HepG2 (cell line): ENCODE data around the gene ARL4C. TPM values are rescaled to one million over a fixed set of nuclear protein-coding genes. Genes with fewer than 3 reads are reported as not detected.

Source experiments
- ARHGAP35 ChIP-seq: sonication (generic); formaldehyde crosslinking; IDR thresholded peaks from 2 replicates; pipeline ENCODE4 v1.9.0; 2022; ENCODE audit warnings: mild to moderate bottlenecking, inconsistent platforms, moderate library complexity, missing genetic modification reagents, borderline replicate concordance
- ATM ChIP-seq: fragments of 450-650 bp; IDR thresholded peaks from 2 replicates; pipeline ENCODE4 v1.7.1; 2017; ENCODE audit warnings: mild to moderate bottlenecking, borderline replicate concordance
- CC2D1A ChIP-seq: sonication (generic); formaldehyde crosslinking; IDR thresholded peaks from 2 replicates; pipeline ENCODE4 v1.8.1; 2023; ENCODE audit warnings: mild to moderate bottlenecking, missing genetic modification reagents
- GLI4 ChIP-seq: sonication (generic); formaldehyde crosslinking; IDR thresholded peaks from 2 replicates; pipeline ENCODE4 v1.5.1; 2020; ENCODE audit warnings: missing genetic modification reagents, mild to moderate bottlenecking, moderate library complexity, borderline replicate concordance
- IKZF4 ChIP-seq: sonication (generic); formaldehyde crosslinking; IDR thresholded peaks from 2 replicates; pipeline ENCODE4 v1.5.1; 2020; ENCODE audit warnings: borderline replicate concordance, mild to moderate bottlenecking, low read depth, missing genetic modification reagents; ENCODE audit errors: not compliant biosample characterization
- KMT2B ChIP-seq: IDR thresholded peaks from 2 replicates; pipeline ENCODE4 v1.6.1; 2016; ENCODE audit warnings: missing genetic modification reagents, missing compliant biosample characterization
- MXI1 ChIP-seq: IDR thresholded peaks from 3 replicates; pipeline ENCODE4 v1.6.1; 2012; ENCODE audit warnings: low read depth, low read length, inconsistent platforms, borderline replicate concordance
- NFE2L2 ChIP-seq: fragments of 150-350 bp; IDR thresholded peaks from 2 replicates; pipeline ENCODE4 v1.6.1; 2014; ENCODE audit warnings: low read length
- NFIB ChIP-seq: sonication (generic); formaldehyde crosslinking; IDR thresholded peaks from 2 replicates; pipeline ENCODE4 v1.9.0; 2021; ENCODE audit warnings: missing genetic modification reagents, mild to moderate bottlenecking, borderline replicate concordance
- NFKB2 ChIP-seq: sonication (generic); formaldehyde crosslinking; IDR thresholded peaks from 2 replicates; pipeline ENCODE4 v1.4.0; 2020; ENCODE audit warnings: missing genetic modification reagents, borderline replicate concordance
- PCBP1 ChIP-seq: fragments of 200-400 bp; formaldehyde crosslinking; IDR thresholded peaks from 2 replicates; pipeline ENCODE4 v1.6.1; 2017; ENCODE audit warnings: mild to moderate bottlenecking, low read depth, low read length, borderline replicate concordance
- RAD21 ChIP-seq: fragments of 450-650 bp; formaldehyde crosslinking; IDR thresholded peaks from 2 replicates; pipeline ENCODE4 v1.5.0; 2020; ENCODE audit warnings: mild to moderate bottlenecking
- SAP130 ChIP-seq: IDR thresholded peaks from 2 replicates; pipeline ENCODE4 v1.6.1; 2016; ENCODE audit warnings: low read depth
- SETDB1 ChIP-seq: sonication (generic); formaldehyde crosslinking; IDR thresholded peaks from 2 replicates; pipeline ENCODE4 v1.5.1; 2020; ENCODE audit warnings: missing genetic modification reagents, mild to moderate bottlenecking, borderline replicate concordance
- STAG1 ChIP-seq: sonication (generic); formaldehyde crosslinking; IDR thresholded peaks from 2 replicates; pipeline ENCODE4 v1.4.0; 2020; ENCODE audit warnings: missing genetic modification reagents
- ZNF17 ChIP-seq: sonication (generic); formaldehyde crosslinking; IDR thresholded peaks from 2 replicates; pipeline ENCODE4 v1.5.0; 2020; ENCODE audit warnings: mild to moderate bottlenecking, missing genetic modification reagents
- ZNF274 ChIP-seq: sonication (generic); formaldehyde crosslinking; IDR thresholded peaks from 2 replicates; pipeline ENCODE4 v1.5.1; 2020; ENCODE audit warnings: mild to moderate bottlenecking, missing genetic modification reagents
- ZNF296 ChIP-seq: sonication (generic); formaldehyde crosslinking; conservative IDR thresholded peaks from 2 replicates; pipeline ENCODE4 v1.5.0; 2020; ENCODE audit warnings: mild to moderate bottlenecking, missing genetic modification reagents
- ZNF446 ChIP-seq: sonication (generic); formaldehyde crosslinking; IDR thresholded peaks from 2 replicates; pipeline ENCODE4 v1.5.0; 2020; ENCODE audit warnings: mild to moderate bottlenecking, missing genetic modification reagents
- ZNF501 ChIP-seq: sonication (generic); formaldehyde crosslinking; IDR thresholded peaks from 2 replicates; pipeline ENCODE4 v1.5.1; 2020; ENCODE audit warnings: mild to moderate bottlenecking, moderate library complexity, missing genetic modification reagents
- ZNF530 ChIP-seq: sonication (generic); formaldehyde crosslinking; IDR thresholded peaks from 2 replicates; pipeline ENCODE4 v1.5.0; 2020; ENCODE audit warnings: low read depth, mild to moderate bottlenecking, missing genetic modification reagents
- ZNF724P ChIP-seq: sonication (generic); formaldehyde crosslinking; IDR thresholded peaks from 2 replicates; pipeline ENCODE4 v1.8.0; 2022; ENCODE audit warnings: missing genetic modification reagents, borderline replicate concordance
- ZNF768 ChIP-seq: sonication (generic); formaldehyde crosslinking; IDR thresholded peaks from 2 replicates; pipeline ENCODE4 v1.4.0; 2020; ENCODE audit warnings: missing genetic modification reagents
- ZNF788 ChIP-seq: sonication (generic); formaldehyde crosslinking; IDR thresholded peaks from 2 replicates; pipeline ENCODE4 v1.5.0; 2020; ENCODE audit warnings: mild to moderate bottlenecking, missing genetic modification reagents, borderline replicate concordance
- polyA plus RNA-seq, 8 experiments: library from polyadenylated mRNA; depleted of rRNA in 3 of 8; stranded (reverse) in 7 of 8; unstranded in 1 of 8; fragments of >200 nt; fragmentation: Illumina TruSeq in 4 of 8; extraction: Trizol in 4 of 8; gene quantifications; 2 replicates each; pipeline versions ENCODE4 v1.2.1 to v1.2.3, GENCODE V29; 2011 to 2016; ENCODE audit warnings: low read depth in 4 of 8, missing spikeins in 1 of 8, mixed read lengths in 1 of 8; ENCODE audit not compliant: insufficient read depth in 1 of 8
- total RNA-seq, 5 experiments: library from RNA; depleted of rRNA; stranded (reverse); fragments of >200 nt; fragmentation: Illumina TruSeq; extraction: Trizol; gene quantifications; 2 replicates each; pipeline ENCODE4 v1.2.3, GENCODE V29; 2016; ENCODE audit warnings: low read depth in 1 of 5
- TF ChIP-seq, protein P1 (sequence below): sonication (generic); formaldehyde crosslinking; IDR thresholded peaks from 2 replicates; pipeline ENCODE4 v1.4.0; 2020; ENCODE audit warnings: missing genetic modification reagents, borderline replicate concordance
- TF ChIP-seq, protein P2 (sequence below): sonication (generic); formaldehyde crosslinking; IDR thresholded peaks from 2 replicates; pipeline ENCODE4 v1.5.0; 2020; ENCODE audit warnings: mild to moderate bottlenecking, missing genetic modification reagents, moderate library complexity

ARL4C gene
- total and polyA plus RNA-seq, 2 of the 13 experiments (the other 11 are each of a cell fraction or from before 2014, with no cell fraction given), result 0.07 to 0.15 TPM

DNA sequence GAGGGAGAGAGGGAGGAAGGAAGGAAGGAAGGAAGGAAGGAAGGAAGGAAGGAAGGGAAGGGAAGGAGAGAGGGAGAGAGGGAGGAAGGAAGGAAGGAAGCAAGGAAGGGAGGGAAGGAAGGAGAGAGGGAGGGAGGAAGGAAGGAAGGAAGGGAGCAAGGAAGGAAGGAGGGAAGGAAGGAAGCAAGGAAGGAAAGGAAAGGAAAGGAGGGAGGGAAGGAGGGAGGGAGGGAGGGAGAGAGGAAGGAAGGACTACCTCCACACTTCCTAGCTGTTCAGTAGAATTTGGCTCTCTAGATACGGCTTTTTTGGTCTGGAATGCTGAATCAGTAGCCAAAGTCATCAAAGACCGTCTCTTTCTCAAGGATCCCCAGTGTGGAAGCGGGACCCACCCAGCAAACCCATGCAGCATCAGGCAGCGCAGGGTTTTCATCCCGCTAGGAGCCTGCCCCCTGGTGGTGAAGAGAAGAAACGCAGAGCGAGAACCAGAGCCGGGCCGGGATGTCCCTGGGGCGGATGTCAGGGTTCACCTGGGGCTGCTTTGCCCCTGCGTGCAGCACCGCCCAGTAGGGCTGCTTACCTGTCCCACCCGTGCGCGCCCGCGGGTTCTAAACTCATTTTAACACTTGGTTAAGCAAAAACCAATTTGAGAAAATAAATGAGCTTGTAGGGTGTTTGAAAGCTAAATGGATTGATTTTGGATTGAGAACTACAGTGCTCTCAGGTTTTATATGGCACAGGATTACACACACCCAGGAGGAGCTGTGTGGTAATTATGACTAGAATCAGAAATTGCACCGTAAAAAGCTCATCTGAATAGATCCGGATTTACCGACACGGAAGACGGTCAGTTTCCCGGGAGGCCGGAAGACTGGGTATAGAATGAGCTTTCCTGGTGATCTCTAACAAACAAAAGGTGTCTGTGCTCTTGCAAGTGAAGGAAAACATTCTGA, 48.1 kb upstream of the ARL4C start (continued):
- TF ChIP-seq ZNF788 (CRISPR knock-in tag) (peak; percentile 32; the same call in 1 of the 2 replicates), ZNF501 (CRISPR knock-in tag) (peak; percentile 58; the same call in 1 of the 2 replicates), ZNF296 (CRISPR knock-in tag) (no peak), NFE2L2 (no peak), SAP130 (CRISPR knock-in tag) (peak; percentile 27; the same call in 1 of the 2 replicates), ZNF724P (CRISPR knock-in tag) (no peak), ZNF530 (no peak), ZNF274 (CRISPR knock-in tag) (peak; percentile 78; the same call in 1 of the 2 replicates), STAG1 (CRISPR knock-in tag) (peak; percentile 87), NFIB (no peak), ZNF768 (CRISPR knock-in tag) (peak; percentile 33; the same call in 1 of the 2 replicates), PCBP1 (0 out of 2 replicates have a peak, but pooled peaks have one; percentile 67), ZNF17 (no peak), ZNF446 (CRISPR knock-in tag) (no peak), RAD21 (CRISPR knock-in tag) (peak; percentile 76), KMT2B (CRISPR knock-in tag) (no peak), NFKB2 (peak; percentile 53; the same call in 1 of the 2 replicates), IKZF4 (CRISPR knock-in tag) (no peak), GLI4 (0 out of 2 replicates have a peak, but pooled peaks have one; percentile 31), MXI1 (0 out of 3 replicates have a peak, but pooled peaks have one; percentile 12), CC2D1A (CRISPR knock-in tag) (0 out of 2 replicates have a peak, but pooled peaks have one; percentile 43), ARHGAP35 (no peak), ATM (no peak), SETDB1 (no peak)
- TF ChIP-seq, protein P1, sequence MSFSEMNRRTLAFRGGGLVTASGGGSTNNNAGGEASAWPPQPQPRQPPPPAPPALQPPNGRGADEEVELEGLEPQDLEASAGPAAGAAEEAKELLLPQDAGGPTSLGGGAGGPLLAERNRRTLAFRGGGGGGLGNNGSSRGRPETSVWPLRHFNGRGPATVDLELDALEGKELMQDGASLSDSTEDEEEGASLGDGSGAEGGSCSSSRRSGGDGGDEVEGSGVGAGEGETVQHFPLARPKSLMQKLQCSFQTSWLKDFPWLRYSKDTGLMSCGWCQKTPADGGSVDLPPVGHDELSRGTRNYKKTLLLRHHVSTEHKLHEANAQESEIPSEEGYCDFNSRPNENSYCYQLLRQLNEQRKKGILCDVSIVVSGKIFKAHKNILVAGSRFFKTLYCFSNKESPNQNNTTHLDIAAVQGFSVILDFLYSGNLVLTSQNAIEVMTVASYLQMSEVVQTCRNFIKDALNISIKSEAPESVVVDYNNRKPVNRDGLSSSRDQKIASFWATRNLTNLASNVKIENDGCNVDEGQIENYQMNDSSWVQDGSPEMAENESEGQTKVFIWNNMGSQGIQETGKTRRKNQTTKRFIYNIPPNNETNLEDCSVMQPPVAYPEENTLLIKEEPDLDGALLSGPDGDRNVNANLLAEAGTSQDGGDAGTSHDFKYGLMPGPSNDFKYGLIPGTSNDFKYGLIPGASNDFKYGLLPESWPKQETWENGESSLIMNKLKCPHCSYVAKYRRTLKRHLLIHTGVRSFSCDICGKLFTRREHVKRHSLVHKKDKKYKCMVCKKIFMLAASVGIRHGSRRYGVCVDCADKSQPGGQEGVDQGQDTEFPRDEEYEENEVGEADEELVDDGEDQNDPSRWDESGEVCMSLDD (CRISPR knock-in tag), result no peak
- TF ChIP-seq, protein P2, sequence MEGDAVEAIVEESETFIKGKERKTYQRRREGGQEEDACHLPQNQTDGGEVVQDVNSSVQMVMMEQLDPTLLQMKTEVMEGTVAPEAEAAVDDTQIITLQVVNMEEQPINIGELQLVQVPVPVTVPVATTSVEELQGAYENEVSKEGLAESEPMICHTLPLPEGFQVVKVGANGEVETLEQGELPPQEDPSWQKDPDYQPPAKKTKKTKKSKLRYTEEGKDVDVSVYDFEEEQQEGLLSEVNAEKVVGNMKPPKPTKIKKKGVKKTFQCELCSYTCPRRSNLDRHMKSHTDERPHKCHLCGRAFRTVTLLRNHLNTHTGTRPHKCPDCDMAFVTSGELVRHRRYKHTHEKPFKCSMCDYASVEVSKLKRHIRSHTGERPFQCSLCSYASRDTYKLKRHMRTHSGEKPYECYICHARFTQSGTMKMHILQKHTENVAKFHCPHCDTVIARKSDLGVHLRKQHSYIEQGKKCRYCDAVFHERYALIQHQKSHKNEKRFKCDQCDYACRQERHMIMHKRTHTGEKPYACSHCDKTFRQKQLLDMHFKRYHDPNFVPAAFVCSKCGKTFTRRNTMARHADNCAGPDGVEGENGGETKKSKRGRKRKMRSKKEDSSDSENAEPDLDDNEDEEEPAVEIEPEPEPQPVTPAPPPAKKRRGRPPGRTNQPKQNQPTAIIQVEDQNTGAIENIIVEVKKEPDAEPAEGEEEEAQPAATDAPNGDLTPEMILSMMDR, result peak; percentile 95
